Stomach (tissue), 4 donors: Measurements from ENCODE around the gene RET.

Source experiments
- EP300 ChIP-seq: sonication (generic); formaldehyde crosslinking; IDR thresholded peaks from one replicate; pipeline ENCODE4 v1.6.1; 2017; ENCODE audit warnings: antibody characterized with exemption
- POLR2A ChIP-seq, 4 donors: fragments of 450-650 bp; IDR thresholded peaks; one replicate each; pipeline ENCODE4 v1.6.1; 2016; ENCODE audit warnings: antibody characterized with exemption in 4 of 4, control low read depth in 2 of 4, mild to moderate bottlenecking in 1 of 4, moderate library complexity in 1 of 4
- POLR2AphosphoS5 ChIP-seq, 3 donors: sonication (generic); formaldehyde crosslinking; IDR thresholded peaks; one replicate each; pipeline ENCODE4 v1.6.1; 2016; ENCODE audit warnings: antibody characterized with exemption in 3 of 3
- TF ChIP-seq, protein P1 (sequence below), 7 experiments: fragments of 450-650 bp in 4 of 7; fragments of 200-600 bp in 3 of 7; sonication (generic) in 3 of 7; IDR thresholded peaks; one replicate each; pipeline ENCODE4 v1.5.1; 2016 to 2019; ENCODE audit warnings: antibody characterized with exemption in 7 of 7, control low read depth in 2 of 7, mild to moderate bottlenecking in 1 of 7

DNA sequence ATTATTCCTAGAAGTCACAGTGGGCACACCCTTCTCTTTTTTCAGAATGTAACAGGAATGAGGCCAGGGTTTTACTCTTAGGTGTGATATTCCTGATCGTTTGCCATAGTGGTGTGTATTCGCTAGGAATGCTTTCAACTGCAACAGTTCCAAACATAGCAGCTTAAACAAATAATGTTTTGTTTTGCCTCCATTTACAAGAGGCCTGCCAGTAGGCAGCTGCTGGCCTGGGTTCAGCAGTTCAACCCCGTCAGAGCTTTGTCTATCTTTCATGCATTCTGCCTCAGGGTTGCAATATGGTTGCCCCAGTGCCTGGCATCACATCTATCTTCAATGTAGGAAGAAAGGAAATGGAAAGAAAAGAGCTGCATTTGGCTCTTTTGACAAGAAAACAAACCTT lies 21.7 kb upstream of the RET start:
- TF ChIP-seq POLR2A (IDR thresholded peaks at IDR 0.05) (no peak), EP300 (no peak), POLR2AphosphoS5 (IDR thresholded peaks at IDR 0.05) (no peak)
- TF ChIP-seq, protein P1, sequence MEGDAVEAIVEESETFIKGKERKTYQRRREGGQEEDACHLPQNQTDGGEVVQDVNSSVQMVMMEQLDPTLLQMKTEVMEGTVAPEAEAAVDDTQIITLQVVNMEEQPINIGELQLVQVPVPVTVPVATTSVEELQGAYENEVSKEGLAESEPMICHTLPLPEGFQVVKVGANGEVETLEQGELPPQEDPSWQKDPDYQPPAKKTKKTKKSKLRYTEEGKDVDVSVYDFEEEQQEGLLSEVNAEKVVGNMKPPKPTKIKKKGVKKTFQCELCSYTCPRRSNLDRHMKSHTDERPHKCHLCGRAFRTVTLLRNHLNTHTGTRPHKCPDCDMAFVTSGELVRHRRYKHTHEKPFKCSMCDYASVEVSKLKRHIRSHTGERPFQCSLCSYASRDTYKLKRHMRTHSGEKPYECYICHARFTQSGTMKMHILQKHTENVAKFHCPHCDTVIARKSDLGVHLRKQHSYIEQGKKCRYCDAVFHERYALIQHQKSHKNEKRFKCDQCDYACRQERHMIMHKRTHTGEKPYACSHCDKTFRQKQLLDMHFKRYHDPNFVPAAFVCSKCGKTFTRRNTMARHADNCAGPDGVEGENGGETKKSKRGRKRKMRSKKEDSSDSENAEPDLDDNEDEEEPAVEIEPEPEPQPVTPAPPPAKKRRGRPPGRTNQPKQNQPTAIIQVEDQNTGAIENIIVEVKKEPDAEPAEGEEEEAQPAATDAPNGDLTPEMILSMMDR (IDR thresholded peaks at IDR 0.05) = no peak
